Forelimb muscle (tissue), 1 donor: ENCODE data around the gene SEMA3B. TPM values are rescaled to one million over a fixed set of nuclear protein-coding genes. Genes with fewer than 3 reads are reported as not detected.
"Not testable (repeated sequence)": the region's sequence is repeated elsewhere in the genome, so short reads cannot be mapped to it uniquely, and the experiment has no call there.

Experiments used
- DNase-seq: peaks from one replicate; pipeline ENCODE4 v3.0.0-alpha.2; 2013; ENCODE audit warnings: low read depth
- polyA plus RNA-seq: library from polyadenylated mRNA; unstranded; fragments of 120-200 nt; gene quantifications from one replicate; pipeline ENCODE4 v1.2.1, GENCODE V29; 2013; ENCODE audit not compliant: insufficient read length

SEMA3B gene
- polyA plus RNA-seq, 1 donor, result 36.7 TPM

DNA sequence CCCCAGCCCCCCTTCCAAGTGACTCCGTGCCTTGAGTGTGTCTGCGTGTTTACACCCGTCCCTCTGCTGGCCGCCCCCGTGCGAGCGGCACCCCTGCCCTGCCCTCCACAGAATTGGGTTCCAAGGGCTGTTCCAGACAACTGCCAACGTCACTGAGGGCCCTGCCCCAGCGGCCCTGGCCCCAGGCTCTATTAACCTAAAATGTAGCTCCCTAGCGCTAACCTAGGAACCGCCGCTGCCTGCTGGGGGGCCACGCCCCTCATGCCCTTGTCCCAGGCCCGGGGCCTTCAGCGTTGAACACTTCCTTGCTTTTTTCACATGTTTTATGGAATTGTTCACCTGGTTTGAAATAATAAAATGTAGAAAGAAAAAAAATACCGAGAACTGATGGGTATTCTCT is 10.0 kb upstream of the SEMA3B start:
- no peak for DNase-seq

DNA sequence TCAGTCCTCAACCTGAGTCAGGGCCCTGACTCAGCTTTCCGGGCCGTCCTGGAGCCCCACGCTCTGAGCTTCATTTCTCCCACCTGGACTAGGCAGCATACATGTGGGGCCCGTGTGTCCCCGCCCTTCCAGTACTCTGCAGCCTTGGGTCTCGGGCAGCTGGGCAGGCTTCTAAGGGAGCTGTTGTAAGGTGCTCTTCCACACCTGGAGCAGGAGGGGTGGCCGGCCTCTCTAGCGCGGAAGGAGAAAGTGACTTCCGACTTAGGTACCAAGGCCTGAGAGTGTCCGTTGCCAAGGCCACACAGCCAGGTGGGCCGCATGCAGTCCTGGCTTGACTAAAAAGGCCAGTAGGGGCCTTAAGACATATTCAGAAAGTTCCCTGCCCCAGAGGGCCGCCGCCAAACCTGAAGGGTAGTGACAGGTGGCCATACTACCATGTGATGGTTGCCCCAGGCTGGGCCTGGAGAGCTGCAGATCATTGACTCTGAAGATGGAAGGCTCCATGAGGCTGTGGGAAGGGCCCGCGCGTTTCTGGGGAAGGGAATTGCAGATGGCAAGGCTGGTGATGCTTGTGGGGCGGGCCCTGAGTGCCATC is 9.4 kb upstream of the SEMA3B start:
- no peak for DNase-seq

- peak; percentile 81 for DNase-seq
Observed at GRCh38 chr3:50260027-50260941, 8.7 kb upstream of the SEMA3B start.

DNA sequence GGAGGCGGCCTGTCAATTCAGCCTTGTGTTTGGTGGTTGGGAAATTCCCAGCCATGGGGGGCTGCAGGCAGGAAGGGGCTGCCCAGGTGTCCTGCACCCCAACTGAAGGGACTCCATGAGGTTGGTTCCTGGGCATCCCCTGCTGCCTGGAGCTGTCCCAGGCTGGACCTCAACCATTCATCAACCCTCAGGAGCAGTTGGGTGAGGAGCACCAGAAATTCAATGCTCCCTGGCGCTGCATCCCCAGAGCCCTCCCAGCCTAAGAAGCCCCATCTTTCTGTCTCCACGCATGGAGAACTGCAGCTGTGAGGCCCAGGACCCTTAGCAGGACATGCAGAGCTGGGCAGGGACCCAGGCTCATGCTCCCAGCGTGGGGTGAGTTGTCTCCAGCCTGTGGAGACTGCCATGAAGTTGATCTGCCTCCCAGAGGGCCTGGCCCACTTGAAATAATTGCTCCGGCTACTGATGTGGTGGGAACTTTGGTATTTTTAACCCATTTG is 8.0 kb upstream of the SEMA3B start:
- no peak for DNase-seq

GRCh38 chr3:50261505-50261904 is 7.4 kb upstream of the SEMA3B start:
- no peak for DNase-seq

GRCh38 chr3:50262200-50262599 is 6.7 kb upstream of the SEMA3B start:
- not testable (repeated sequence) for DNase-seq

- DNase-seq, result no peak
Observed at GRCh38 chr3:50262778-50263177, 6.2 kb upstream of the SEMA3B start.

DNA sequence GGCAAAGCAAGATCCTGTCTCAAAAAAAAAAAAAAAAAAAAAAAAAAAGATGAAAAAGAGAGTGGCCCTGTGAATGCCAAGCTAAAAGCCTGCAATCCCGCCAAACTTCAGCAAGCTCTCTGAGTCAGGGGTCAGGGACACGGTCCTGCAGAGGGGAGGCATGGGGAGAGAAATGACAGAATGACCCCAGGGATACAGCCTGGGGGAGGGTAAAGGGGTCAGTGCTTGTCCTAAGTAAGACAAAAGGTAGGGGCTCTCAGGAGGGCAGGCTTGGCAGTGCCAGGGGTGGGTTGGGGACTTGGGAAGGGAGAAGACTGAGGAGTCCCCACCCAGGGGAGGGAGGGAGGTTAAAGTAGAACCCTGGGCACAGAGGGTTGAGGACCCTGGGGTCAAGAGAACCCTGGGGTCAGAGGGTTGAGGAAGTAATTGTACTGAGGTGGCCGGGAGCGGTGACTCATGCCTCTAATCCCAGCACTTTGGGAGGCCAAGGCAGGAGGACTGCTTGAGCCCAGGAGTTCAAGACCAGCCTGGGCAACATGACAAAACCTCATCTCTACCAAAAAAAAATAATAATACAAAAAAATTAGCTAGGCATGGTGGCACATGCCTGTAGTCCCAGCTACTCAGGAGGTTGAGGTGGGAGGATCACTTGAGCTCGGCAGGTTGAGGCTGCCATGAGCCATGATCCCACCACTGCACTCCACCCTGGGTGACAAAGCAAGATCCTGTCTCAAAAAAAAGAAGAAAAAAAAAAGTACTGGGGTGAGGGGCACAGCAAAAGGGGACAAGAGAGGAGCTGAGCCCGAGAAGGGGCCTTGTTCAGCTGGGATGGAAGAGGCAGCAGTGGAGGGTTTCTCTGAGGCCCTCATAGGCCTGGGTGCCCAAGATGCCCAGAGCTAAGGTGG is 5.2 kb upstream of the SEMA3B start:
- no peak for DNase-seq

GRCh38 chr3:50264383-50264963 is 4.5 kb upstream of the SEMA3B start:
- peak; percentile 63 for DNase-seq

DNA sequence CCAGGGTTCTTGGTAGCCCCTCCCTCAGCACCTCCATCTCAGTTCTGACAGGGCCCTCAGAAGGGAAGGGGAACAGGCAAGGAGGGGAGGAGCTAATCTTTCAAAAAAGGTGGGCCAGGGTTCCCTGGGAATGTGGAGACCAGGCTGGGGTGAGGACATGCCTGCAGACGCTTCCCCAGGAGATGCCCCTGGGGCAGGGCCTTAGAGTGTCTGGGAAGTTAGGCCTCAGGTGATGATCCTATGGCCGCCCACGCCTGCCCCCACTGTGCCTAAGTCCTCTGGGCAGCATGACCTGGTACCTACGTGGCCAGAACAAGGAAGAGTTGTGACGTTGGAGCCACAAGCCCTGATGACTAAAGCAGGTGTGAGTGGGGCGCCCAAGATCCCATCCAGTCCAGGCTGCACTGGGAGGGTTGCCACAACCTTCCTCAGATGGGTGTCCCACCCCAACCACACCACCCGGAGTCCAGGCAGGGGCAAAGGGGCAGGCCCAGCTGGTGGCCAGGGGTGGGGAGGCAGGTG is 3.9 kb upstream of the SEMA3B start:
- no peak for DNase-seq

GRCh38 chr3:50265571-50265970 is 3.4 kb upstream of the SEMA3B start:
- no peak for DNase-seq

- DNase-seq, result no peak
Observed at GRCh38 chr3:50266017-50266416, 2.9 kb upstream of the SEMA3B start.

GRCh38 chr3:50266836-50267235 is 2.1 kb upstream of the SEMA3B start:
- no peak for DNase-seq

- DNase-seq, result no peak
Observed at GRCh38 chr3:50267280-50267913, 1.6 kb upstream of the SEMA3B start.

DNA sequence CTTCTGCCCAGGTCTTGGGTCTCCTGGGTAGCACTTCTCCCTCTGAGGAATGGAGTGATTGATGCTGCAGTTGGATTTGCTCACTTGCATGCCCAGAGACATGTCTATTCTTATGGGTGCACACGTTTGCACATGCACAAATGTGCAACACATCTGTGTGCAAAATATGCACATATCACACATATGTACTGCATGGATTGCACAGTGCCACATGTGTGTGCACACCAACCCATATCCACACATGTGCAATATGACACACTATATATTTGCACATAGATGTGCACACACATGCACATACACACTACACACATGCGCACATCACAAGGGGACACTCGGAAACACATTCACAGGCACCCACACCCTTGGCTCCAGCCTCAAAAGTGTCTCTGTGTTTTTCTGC is 671 bp upstream of the SEMA3B start:
- no peak for DNase-seq

- DNase-seq, result no peak
Observed at GRCh38 chr3:50269460-50269859, 513 bp downstream of the SEMA3B start.

DNA sequence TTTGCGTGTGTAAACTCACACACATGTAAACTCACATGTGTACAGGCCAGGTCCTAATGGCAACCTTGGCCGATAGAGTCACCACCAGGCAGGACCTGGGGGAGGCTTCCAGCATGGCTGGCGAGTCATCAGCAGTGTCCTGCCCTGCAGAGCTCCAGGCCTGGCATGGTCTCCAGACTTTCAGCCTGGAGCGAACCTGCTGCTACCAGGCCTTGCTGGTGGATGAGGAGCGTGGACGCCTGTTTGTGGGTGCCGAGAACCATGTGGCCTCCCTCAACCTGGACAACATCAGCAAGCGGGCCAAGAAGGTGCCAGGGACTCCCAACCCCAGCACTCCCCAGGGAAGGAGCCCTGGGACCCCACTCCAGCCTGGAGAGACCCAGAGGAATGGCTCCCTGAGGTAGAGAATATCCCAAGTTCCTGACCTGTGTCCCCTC is 1.0 kb downstream of the SEMA3B start:
- no peak for DNase-seq

GRCh38 chr3:50270422-50271224 is 1.7 kb downstream of the SEMA3B start:
- no peak for DNase-seq

GRCh38 chr3:50271314-50271936 is 2.5 kb downstream of the SEMA3B start:
- no peak for DNase-seq

GRCh38 chr3:50272538-50272910 is 3.6 kb downstream of the SEMA3B start:
- not testable (repeated sequence) for DNase-seq
